ENCODE measurements around the gene S100A12.

Gene S100A12

GRCh38 chr1:153396461-153396860 lies 21.0 kb upstream of the S100A12 start:
- no peak for DNase-seq

GRCh38 chr1:153395776-153396175 lies 20.4 kb upstream of the S100A12 start:
- DNase-seq = no peak

- no peak for DNase-seq
Observed at GRCh38 chr1:153395136-153395685, 19.8 kb upstream of the S100A12 start.

DNA sequence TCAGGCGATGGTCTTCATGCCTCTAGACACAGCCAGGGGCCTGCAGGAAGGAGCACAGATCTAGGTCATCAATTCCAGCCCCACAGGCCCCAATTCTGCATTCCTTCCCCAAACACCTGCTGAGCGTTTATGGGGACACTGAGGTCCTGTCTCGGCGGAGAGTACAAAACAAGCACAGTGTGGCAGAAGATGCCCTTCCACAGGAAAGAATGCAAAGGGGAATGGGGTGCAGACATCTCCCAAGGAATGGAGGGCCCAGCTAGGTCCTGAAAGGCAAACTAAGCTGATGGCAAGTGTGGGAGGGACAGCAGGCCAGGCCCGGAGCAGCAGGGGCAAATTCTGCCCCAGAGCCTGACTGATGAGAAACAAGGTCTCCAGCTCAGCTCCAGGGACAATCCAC lies 19.0 kb upstream of the S100A12 start:
- DNase-seq = no peak

- DNase-seq = no peak
Observed at GRCh38 chr1:153393926-153394325, 18.5 kb upstream of the S100A12 start.

DNA sequence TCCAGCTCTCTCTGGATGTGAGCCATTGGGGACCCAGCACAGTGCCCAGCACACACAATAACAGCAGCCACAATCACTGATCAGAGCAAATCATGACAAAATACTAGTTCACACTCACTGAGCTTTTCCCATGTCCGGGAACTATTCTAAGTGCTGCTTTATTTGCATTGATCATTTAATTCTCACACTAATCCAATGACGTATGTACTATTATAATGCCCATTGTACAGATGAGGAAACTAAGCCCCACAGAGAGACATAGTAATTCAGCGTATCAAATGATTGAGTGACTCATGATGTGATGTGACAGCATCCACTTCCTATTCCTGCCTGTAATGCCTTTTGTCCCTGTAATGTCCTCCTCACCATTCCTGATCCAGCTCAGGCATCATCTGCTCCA lies 17.4 kb upstream of the S100A12 start:
- no peak for DNase-seq

DNA sequence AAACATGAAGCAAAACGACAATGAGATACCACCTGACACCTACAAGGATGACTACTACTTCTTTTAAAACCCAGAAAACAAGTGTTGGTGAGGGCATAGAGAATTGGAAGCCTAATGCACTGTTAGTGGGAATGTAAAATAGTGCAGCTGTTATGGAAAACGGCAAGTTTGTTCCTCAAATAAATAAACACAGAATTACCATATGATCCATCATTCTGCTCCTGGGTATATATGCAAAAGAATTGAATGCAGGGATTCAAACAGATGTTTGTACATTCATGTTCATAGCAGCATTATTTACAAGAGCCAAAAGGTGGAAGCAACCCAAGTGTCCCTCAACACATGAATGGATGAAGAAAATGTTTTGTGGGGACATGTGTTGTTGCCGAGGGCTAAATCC lies 16.8 kb upstream of the S100A12 start:
- DNase-seq = no peak

DNA sequence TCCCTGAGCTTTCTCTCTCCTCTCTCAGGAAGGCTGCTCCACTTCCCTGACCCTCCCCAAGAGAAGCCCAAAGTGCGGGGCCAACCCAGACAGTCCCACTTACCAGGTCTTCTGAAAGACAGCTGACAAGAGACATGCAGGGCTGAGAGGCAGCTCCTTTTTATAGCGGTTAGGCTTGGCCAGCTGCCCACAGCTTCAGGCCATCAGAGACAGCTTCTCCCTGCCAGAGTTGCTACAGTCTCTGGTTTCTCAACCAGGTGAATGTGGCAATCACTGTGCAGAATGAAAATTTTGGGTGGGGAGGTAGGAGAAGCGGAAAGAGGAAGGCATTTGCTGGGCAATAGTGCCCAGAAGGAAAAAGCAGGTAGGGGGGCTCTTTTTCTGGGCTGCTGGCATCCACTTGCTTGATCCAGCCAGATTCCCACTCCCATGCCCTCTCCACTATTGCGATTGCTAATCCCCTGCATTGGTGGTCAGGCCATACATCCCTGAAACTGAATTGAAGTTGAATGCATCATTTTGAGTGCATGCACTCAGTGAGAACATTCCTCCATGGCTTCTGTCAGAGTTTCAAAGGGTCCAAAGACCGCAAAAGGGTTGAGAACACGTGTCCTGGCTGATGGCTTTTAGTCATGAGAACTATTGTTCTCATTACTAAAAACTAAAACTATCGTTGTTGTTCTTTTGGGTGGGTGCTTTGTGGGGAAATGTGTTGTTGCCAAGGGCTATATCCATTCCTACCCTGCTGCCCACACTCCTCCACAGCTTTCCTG lies 15.7 kb upstream of the S100A12 start, which contains the start of gene S100A8:
S100A8 (minus strand) TSS at position 136 of the 773 bp plus-strand sequence. CDS start 538 bp downstream, outside the sequence.
- no peak for DNase-seq

GRCh38 chr1:153389973-153390879 lies 14.8 kb upstream of the S100A12 start:
- DNase-seq = no peak

DNA sequence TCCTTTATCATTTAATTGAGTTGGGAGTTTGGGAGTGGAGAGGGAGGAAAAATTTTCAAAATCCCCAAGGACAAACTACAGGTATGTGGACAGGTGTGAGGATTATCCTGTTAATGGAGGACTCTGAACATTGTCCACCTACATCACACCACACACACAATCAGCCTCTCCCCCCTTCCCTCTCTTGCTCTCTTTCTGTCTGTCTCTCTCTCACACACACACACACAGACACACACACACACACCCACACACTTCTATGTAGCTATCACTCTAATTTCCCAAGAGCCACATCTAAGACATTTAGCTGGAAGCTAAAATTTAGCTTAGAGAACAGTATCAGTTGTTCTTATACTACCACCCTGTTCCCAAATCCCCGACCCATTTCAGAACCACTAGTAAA lies 14.0 kb upstream of the S100A12 start:
- no peak for DNase-seq

DNA sequence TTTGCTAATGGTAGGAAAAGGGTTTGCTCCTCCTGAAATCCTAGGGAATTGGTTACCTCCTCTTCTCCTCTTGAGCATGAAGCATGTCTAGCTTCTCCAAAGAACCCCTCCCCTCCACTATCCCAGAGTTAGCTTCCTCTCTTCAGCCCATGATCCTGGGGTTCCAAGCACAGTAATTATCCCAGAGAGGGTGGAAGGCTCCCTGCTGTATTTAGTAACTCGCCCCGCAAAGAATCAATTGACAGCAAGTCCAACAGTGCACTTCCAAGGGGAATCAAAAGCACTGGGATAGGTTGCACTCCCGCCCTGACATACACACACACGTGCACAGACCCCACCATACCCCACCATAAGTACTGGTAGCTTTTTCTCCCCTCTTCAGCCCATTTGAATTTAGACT lies 12.4 kb upstream of the S100A12 start:
- DNase-seq = no peak

DNA sequence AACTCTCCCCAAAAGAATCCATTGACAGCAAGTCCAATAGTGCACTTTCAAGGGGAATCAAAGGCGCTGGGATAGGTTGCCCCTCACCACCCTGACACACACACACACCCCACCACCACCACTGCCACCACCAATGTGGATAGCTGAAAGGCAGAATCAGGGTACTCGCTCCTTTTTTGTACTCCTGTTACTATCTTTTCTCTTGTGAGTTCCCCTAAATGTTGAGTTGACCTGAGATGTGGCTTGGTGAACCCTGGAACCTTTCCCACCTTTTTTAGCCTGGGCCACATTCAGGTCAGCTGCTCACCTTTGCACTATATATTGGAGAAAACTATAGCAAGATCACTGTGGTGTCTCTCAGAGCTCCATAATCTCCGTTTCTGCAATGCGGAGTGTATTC lies 11.6 kb upstream of the S100A12 start:
- no peak for DNase-seq

- DNase-seq = no peak
Observed at GRCh38 chr1:153386500-153386901, 11.1 kb upstream of the S100A12 start.

DNA sequence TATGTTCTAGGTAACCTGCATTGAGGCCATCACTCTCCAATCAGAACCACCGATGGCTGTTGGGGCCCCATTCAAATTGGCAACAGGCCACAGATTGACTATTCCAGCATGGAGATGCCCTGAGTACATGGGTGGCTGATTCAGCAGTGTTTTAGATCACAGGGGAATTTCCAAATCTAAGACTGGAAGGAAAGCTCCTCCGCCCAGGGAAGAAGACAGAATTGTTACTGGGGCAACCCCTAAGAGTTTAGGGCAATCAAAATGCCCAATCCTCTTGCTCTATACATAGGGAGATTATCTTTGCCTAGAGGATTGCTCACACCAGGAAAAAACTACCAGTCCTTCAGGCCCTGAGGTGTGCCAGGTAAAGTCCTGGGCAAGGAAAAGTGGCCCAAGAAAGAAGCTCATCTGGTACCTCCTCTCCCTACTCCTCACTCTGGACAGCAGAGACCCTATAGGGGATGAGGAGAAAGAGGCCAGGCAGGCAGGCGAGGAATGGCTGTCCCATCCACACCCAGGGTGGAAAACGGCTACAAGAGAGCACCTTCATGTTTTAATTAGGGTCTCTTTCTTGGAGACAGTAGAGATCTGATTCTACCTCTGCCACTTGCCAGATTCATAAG lies 9.6 kb upstream of the S100A12 start:
- DNase-seq = no peak

DNA sequence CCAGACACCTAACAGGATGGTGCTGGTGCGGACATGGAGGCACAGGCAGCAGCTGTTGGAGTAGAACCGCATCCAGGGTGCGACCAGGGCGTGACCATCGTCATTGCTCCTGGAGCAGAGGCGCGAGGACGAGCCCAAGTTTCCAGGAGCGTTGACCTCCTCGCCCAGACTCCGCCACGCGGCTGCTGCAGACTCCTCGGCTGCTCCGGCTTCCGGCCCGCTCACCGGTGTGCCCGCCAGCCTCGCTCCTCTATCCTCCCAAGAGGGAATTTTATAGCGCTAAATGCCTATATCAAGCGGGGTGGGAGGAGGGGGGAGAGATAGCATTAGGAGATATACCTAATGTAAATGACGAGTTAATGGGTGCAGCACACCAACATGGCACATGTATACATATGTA lies 5.3 kb upstream of the S100A12 start:
- no peak for DNase-seq

- no peak for DNase-seq
Observed at GRCh38 chr1:153379591-153379990, 4.2 kb upstream of the S100A12 start.

GRCh38 chr1:153374071-153374470 lies 1.4 kb downstream of the S100A12 start:
- DNase-seq = no peak

GRCh38 chr1:153372571-153372970 lies 2.9 kb downstream of the S100A12 start:
- no peak for DNase-seq

DNA sequence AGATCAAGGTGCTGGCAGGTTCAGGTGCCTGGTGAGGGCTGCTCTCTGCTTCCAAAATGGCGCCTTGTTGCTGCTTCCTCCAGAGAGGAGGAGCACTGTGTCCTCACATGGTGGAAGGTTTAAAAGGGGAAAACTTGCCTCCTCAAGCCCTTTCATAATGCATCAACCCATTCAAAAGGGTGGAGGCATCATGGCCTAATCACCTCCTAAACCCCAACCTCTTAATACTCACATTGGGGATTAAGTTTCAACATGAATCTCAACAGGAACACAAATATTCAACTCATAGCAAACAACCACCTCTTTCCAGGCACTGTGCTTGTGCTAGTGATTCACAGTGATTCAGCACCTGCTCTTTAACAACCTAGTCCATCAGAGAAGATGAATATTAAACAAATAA lies 4.2 kb downstream of the S100A12 start:
- no peak for DNase-seq

DNA sequence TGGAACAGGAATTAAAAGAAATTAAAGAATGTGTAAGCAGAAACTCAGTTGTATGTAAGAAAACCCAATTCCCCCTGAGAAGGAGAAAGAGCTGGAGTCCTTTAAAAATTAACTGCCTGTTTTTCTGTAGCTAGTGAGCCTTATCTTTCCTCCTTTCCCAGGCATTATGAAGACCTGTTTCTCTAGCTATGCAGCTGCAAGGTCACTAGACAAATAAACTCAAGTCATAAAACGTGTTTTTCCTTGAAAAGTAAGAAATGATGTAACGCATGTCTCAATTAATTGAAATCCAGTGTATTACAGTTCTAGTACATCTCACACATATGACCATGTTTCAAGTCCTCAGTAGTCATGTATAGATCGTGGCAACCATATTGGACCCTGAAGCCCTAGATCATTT lies 5.3 kb downstream of the S100A12 start:
- no peak for DNase-seq

GRCh38 chr1:153368495-153368894 lies 6.9 kb downstream of the S100A12 start:
- no peak for DNase-seq

DNA sequence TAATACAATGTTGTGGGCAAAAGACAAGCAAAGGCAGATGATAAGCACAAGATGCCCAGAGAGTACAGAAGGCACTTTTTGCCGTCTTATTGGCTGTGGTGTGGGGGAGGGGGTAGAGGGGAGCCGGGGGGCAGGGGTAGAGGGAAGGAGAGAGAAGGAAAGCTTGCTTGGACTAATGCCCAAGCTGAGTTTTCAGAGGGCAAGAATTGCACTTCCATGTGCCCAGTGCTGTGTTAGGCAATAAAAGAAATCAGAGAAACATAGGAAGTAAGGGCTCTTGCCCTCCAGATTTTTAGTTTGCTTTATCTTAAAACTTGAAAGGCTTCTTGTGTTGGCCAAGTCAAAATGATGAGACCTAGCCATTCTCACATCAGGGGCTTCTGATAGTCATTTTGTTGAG lies 8.3 kb downstream of the S100A12 start:
- no peak for DNase-seq

- DNase-seq = no peak
Observed at GRCh38 chr1:153366261-153366660, 9.2 kb downstream of the S100A12 start.

Measured in activated CD4-positive, CD25-positive, alpha-beta regulatory T cell treated with anti-CD3 and anti-CD28 coated beads, Interleukin-2, amount 50 U/mL, for 72 hours (primary cell).